GM18505 (cell line): ENCODE measurements around the gene MAPK10.

Experiments
- ATAC-seq: cut with Tn5 transposase; IDR thresholded peaks from one replicate; pipeline ENCODE4 v1.9.1; 2021; ENCODE audit not compliant: unreplicated experiment
- POLR2A ChIP-seq: IDR thresholded peaks from 4 replicates; pipeline ENCODE4 v1.6.1; 2011; ENCODE audit warnings: borderline replicate concordance; ENCODE audit not compliant: insufficient read depth, insufficient read length; ENCODE audit errors: extremely low read depth

The MAPK10 gene

GRCh38 chr4:86291180-86291579, 68.7 kb downstream of the MAPK10 start:
- ATAC-seq, result no peak
- TF ChIP-seq POLR2A, result no peak

DNA sequence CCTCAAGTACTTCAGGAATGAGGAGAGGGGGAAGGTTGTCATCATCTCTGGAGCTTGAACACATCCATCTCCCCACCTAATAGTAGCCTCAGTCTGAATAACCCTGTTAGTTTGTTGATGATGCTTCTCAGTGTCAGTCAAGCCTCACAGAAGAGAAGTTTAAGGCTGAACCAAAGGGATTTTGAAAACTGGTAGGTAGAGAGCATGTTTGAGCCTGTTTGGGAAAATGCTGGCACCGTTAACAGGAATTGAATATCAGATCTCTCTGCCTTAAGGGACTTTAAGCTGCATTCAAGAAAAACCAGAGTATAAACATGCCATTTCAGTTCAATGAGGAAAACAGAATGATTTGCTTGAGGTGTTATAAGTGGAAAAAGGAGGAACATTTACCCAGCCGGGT, 73.1 kb downstream of the MAPK10 start:
- ATAC-seq, result no peak
- TF ChIP-seq POLR2A, result no peak

DNA sequence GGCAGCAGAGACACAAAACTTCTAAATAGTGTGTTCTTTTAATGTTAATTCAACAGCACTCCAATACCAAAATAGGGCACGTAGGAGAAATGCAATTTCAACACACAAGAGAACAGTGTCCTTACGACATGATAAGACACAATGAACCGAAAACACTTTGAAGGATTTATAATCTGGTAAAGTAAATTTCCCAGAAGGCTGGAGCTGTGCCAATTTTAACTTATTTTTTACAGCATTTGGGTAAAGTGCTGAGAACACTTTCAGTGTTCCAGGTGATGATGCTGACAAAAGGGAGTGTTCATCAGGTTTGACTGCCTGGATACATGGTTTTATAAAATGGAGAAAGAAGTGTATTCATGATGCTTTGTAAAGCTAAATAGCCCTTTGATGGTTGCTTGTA, 76.5 kb downstream of the MAPK10 start:
- ATAC-seq, result no peak

GRCh38 chr4:86280246-86280645, 79.6 kb downstream of the MAPK10 start:
- TF ChIP-seq POLR2A, result no peak
- no peak for ATAC-seq

More for the DNA sequence above, 76.5 kb downstream of the MAPK10 start:
- no peak for TF ChIP-seq POLR2A

DNA sequence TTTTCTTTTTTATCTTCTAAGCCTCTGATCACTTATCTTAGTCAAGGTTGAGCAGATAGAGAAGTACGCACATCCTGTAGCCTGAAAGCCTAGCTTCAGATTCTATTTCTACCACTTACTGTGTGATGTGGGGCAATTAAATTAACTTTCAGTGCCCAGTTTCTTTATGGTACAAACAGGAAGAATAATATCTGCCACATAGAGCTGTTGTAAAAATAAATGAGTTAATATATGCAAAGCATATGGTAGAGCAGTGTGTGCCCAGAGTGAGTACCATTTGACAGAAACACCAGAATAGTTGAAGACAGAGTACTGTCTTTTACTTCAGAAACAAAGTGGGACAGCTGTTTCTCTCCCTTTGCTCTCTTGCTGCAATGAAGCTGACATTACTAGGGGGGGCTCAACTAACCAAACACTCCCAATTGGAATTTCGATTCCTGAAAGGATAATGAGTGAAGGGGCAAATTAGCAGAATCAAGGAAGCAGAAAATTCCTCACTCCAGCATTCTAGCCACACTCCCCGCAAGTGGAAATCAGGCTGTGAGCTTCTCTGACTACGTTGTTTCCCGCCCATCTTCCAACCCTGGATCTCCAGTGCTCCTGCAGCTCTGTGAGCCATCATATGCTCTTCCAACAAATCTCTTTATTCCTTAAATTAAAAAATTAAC, 80.4 kb downstream of the MAPK10 start:
- no peak for TF ChIP-seq POLR2A
- no peak for ATAC-seq

- ATAC-seq, result no peak
These were observed 81.7 kb downstream of the MAPK10 start for GRCh38 chr4:86278126-86278525.

DNA sequence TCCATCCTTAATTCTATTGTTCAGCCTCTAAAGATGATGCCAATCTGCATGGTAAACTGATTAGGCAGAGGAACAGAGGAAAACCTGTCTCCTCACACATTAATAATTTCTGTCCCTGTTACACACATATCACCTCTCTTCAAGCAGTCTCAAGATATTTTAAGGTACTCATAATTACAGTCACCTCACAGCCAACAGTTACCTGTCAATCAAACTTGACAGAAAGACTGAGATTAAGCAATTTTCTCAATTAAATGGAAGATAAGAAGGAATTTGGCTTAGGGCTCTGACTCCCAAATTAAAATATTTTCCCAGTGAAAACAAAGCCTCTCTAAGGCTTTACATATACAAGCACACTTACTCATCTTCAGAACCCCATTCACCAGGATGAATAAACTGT, 85.2 kb downstream of the MAPK10 start:
- ATAC-seq, result no peak
- TF ChIP-seq POLR2A, result no peak

More at GRCh38 chr4:86278126-86278525, 81.7 kb downstream of the MAPK10 start:
- no peak for TF ChIP-seq POLR2A

DNA sequence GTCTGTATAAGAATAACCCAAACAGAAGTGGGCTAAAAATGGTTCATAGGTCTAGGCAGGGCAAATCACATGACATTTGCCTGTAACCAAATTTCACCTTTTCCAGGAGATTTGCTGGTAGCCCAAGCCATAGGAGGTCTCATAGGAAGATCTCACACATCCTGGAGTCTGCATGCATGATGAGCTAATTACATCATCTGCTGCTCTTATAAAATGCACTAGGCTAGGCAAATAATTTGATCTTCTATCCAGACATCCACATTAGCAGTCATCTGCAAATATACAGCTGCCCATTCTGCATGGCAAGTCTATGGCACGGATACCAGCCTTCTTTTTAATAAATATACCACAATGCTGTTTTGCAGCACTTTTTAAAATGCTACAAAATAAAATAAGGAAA, 87.2 kb downstream of the MAPK10 start:
- no peak for TF ChIP-seq POLR2A
- no peak for ATAC-seq

- ATAC-seq, result no peak
- TF ChIP-seq POLR2A, result no peak
These were observed 88.8 kb downstream of the MAPK10 start for GRCh38 chr4:86271057-86271456.

- ATAC-seq, result no peak
- TF ChIP-seq POLR2A, result no peak
These were observed 90.5 kb downstream of the MAPK10 start for GRCh38 chr4:86269354-86269753.

GRCh38 chr4:86264241-86264640, 95.6 kb downstream of the MAPK10 start:
- TF ChIP-seq POLR2A, result no peak
- ATAC-seq, result no peak

DNA sequence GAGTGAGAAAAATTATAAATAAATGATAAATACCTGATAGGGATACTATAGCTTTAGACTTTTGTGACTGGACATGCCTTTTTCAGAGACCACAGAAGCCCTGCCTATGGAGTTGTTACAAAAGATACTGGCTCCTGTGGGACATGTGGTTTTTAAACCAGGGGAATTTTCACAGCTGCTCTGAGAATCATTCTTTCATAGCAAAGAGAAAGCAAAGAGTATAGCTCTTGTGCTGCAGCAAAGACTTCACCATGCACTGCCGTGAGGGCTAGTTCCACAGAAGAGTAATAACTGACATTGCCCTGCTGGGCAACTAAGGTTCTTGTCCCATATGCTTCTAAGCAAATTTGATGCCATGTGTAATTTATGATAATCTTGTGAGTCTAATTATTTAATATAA, 98.2 kb downstream of the MAPK10 start:
- no peak for TF ChIP-seq POLR2A
- no peak for ATAC-seq

- no peak for TF ChIP-seq POLR2A
- ATAC-seq, result no peak
These were observed 103.8 kb downstream of the MAPK10 start for GRCh38 chr4:86256086-86256485.

- no peak for ATAC-seq
- no peak for TF ChIP-seq POLR2A
These were observed 109.2 kb downstream of the MAPK10 start for GRCh38 chr4:86250619-86251018.

GRCh38 chr4:86250006-86250405, 109.8 kb downstream of the MAPK10 start:
- TF ChIP-seq POLR2A, result no peak
- ATAC-seq, result no peak

DNA sequence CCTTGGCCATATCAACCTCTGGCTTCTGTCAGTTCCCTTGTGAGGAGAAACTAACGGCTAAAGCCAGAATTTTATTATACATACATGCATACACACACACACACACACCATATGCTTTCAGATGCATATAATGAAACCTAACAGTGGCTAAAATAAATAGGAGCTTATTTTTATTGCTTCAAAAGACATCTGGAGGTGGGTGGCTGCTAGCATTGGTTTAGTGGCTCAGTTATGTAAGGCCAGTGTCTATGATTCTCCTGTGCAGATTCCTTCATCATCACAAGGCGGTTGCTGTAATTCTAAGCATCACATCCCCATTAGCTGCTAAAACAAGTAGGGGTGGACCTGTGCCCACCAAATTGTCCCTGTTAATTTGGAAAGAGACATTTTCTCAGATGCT, 110.8 kb downstream of the MAPK10 start:
- TF ChIP-seq POLR2A, result no peak
- ATAC-seq, result no peak

GRCh38 chr4:86247906-86248305, 111.9 kb downstream of the MAPK10 start:
- no peak for TF ChIP-seq POLR2A
- no peak for ATAC-seq
